PFSK-1 (cell line): Measurements from ENCODE around the gene RPLP1.

Experiments
- POLR2AphosphoS5 ChIP-seq: IDR thresholded peaks from 2 replicates; pipeline ENCODE4 v1.6.1; 2012; ENCODE audit warnings: low read depth, mild to moderate bottlenecking, control low read depth, low read length, moderate library complexity
- REST ChIP-seq, 2 experiments: IDR thresholded peaks; 2 replicates each; pipeline versions ENCODE4 v1.6.1 to v1.8.0; 2011 to 2012; ENCODE audit warnings: low read depth in 2 of 2, low read length in 2 of 2, control low read depth in 1 of 2, inconsistent platforms in 1 of 2, mild to moderate bottlenecking in 1 of 2, moderate library complexity in 1 of 2; ENCODE audit not compliant: insufficient read depth in 1 of 2

DNA sequence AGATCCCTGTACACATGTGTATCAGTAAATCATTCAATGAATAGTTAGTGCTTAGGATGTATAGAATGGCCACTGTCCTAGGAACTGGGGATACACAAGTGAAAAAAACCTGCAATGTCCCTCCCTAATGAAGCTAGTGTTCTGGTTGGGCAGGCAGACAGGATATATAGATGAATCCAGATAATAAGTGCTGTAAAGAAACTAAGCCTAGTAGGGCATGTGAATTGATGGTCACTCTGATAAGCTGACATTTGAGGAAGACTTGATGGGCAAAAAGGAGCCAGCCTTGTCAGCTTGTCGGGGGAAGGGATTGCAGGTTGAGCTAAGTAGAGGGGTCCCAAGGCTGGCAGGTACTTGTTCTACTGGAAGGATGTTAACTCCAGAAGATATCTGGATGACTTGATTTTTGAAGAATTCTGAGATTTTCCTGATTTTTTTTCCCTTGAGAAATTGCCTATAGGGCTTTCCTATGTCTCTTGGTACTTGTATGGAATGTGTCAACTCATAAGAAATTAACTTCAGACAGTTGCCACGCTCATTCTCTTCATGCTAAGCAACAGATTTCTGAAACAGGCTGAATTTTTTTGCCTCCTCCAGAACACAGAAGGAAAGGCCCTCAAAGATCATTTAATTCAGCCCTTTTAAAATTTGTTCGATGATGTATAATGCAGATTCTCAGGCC is 44.8 kb upstream of the RPLP1 start:
- TF ChIP-seq POLR2AphosphoS5, result no peak
- TF ChIP-seq REST (IDR thresholded peaks at IDR 0.05; ENCODE audit: insufficient read depth in 1 of 2, low read depth in 2 of 2, low read length in 2 of 2), result no peak
